ENCODE results near the gene JAGN1.
"Not testable (repeated sequence)": the region's sequence is repeated elsewhere in the genome, so short reads cannot be mapped to it uniquely, and the experiment has no call there.

The JAGN1 gene

GRCh38 chr3:9899289-9899791 is 8.9 kb downstream of the JAGN1 start:
- DNase-seq: no peak

GRCh38 chr3:9900965-9901415 is 10.6 kb downstream of the JAGN1 start:
- DNase-seq: not testable (repeated sequence)

GRCh38 chr3:9901967-9902366 is 11.6 kb downstream of the JAGN1 start:
- DNase-seq: no peak

GRCh38 chr3:9902372-9903237 is 12.2 kb downstream of the JAGN1 start, which contains the start of gene IL17RE:
IL17RE (plus strand) TSS chr3:9902848; CDS start chr3:9902933, 85 bp downstream.
- DNase-seq: no peak

GRCh38 chr3:9903238-9903624 is 12.8 kb downstream of the JAGN1 start:
- DNase-seq: no peak

GRCh38 chr3:9903904-9904303 is 13.5 kb downstream of the JAGN1 start:
- no peak for DNase-seq

- DNase-seq: no peak
Observed at GRCh38 chr3:9906480-9906879, 16.1 kb downstream of the JAGN1 start.

- no peak for DNase-seq
Observed at GRCh38 chr3:9908286-9908685, 17.9 kb downstream of the JAGN1 start.

- DNase-seq: no peak
Observed at GRCh38 chr3:9909221-9910013, 19.0 kb downstream of the JAGN1 start.

GRCh38 chr3:9911863-9912262 is 21.5 kb downstream of the JAGN1 start:
- no peak for DNase-seq

GRCh38 chr3:9912294-9912935 is 22.0 kb downstream of the JAGN1 start:
- DNase-seq: no peak

- DNase-seq: no peak
Observed at GRCh38 chr3:9913601-9914000, 23.2 kb downstream of the JAGN1 start.

- DNase-seq: no peak
Observed at GRCh38 chr3:9914011-9914410, 23.6 kb downstream of the JAGN1 start.

GRCh38 chr3:9914559-9915253 is 24.3 kb downstream of the JAGN1 start:
- no peak for DNase-seq

- no peak for DNase-seq
Observed at GRCh38 chr3:9915254-9916141, 25.1 kb downstream of the JAGN1 start.

GRCh38 chr3:9916346-9916733 is 25.9 kb downstream of the JAGN1 start:
- DNase-seq: no peak

- DNase-seq: peak; percentile 72
Observed at GRCh38 chr3:9916734-9917680, 26.6 kb downstream of the JAGN1 start, which contains the start of gene IL17RC. IL17RC (plus strand) TSS chr3:9917098; CDS start chr3:9917316, 218 bp downstream.

- no peak for DNase-seq
Observed at GRCh38 chr3:9917820-9918219, 27.4 kb downstream of the JAGN1 start.

GRCh38 chr3:9918261-9919038 is 28.0 kb downstream of the JAGN1 start:
- no peak for DNase-seq
